Caco-2 (cell line): Measurements from ENCODE around the gene CHCHD6. TPM values are rescaled to one million over a fixed set of nuclear protein-coding genes. Genes with fewer than 3 reads are reported as not detected.

Source experiments
- BruUV-seq: library from RNA; stranded (reverse); fragments of 400-500 nt; replicated peaks from 2 replicates; lab custom pipeline; 2021; lab: Mats Ljungman, UMichigan
- CTCF ChIA-PET: fragments of 300-600 bp; sonication (Branson Sonifier 250); formaldehyde crosslinking; loops from one replicate; lab custom pipeline; 2022; ENCODE audit warnings: antibody characterized with exemption; lab: Charles Lee
- POLR2A ChIA-PET: fragments of 300-600 bp; sonication (Branson Sonifier 250); formaldehyde crosslinking; loops from one replicate; lab custom pipeline; 2022; ENCODE audit warnings: antibody characterized with exemption; lab: Charles Lee
- DNase-seq, 2 experiments: peaks; one replicate each; pipeline versions ENCODE4 v3.0.0 to v3.0.0-alpha.2; 2020 to 2022
- H3K27me3 ChIP-seq: replicated peaks from 2 replicates; pipeline ENCODE4 v1.6.0; 2011; ENCODE audit warnings: low read length; ENCODE audit not compliant: control insufficient read depth, insufficient read depth
- H3K36me3 ChIP-seq: 2 replicates; pipeline ENCODE4 v1.5.1; 2011; ENCODE audit warnings: low read length; ENCODE audit not compliant: control insufficient read depth, insufficient read depth
- H3K4me1 ChIP-seq: fragments of 250-450 bp; sonication (Bioruptor Pico); 2 replicates; pipeline ENCODE4 v1.5.1; 2020; ENCODE audit warnings: mild to moderate bottlenecking
- H3K4me3 ChIP-seq: 2 replicates; pipeline ENCODE4 v1.5.1; 2011; ENCODE audit warnings: low read depth, mild to moderate bottlenecking, control low read depth, low read length
- H3K9me3 ChIP-seq: fragments of 250-450 bp; sonication (Bioruptor Pico); 2 replicates; pipeline ENCODE4 v1.5.1; 2020; ENCODE audit warnings: mild to moderate bottlenecking, moderate library complexity
- H3K27ac Mint-ChIP-seq: one replicate; pipeline ENCODE4 v1.8.0; 2022; ENCODE audit warnings: mixed read lengths; ENCODE audit not compliant: unreplicated experiment
- H3K27me3 Mint-ChIP-seq: one replicate; pipeline ENCODE4 v1.8.0; 2022; ENCODE audit warnings: mixed read lengths; ENCODE audit not compliant: insufficient read depth, unreplicated experiment
- H3K36me3 Mint-ChIP-seq: one replicate; pipeline ENCODE4 v1.8.0; 2022; ENCODE audit warnings: mild to moderate bottlenecking, mixed read lengths; ENCODE audit not compliant: insufficient read depth, unreplicated experiment
- H3K4me1 Mint-ChIP-seq: one replicate; pipeline ENCODE4 v1.8.0; 2022; ENCODE audit warnings: low read depth, mixed read lengths; ENCODE audit not compliant: unreplicated experiment
- H3K4me3 Mint-ChIP-seq: one replicate; pipeline ENCODE4 v1.8.0; 2022; ENCODE audit warnings: mild to moderate bottlenecking, moderate library complexity, mixed read lengths; ENCODE audit not compliant: unreplicated experiment
- H3K9me3 Mint-ChIP-seq: one replicate; pipeline ENCODE4 v1.8.0; 2022; ENCODE audit warnings: mixed read lengths; ENCODE audit not compliant: unreplicated experiment
- intact Hi-C: fragments of 100-400 bp; cut with micrococcal nuclease; formaldehyde crosslinking; loops from one replicate; pipeline ENCODE4 v1.10.0; 2022; ENCODE audit not compliant: unreplicated experiment
- total RNA-seq: library from RNA; stranded (reverse); gene quantifications from 2 replicates; pipeline ENCODE4 v1.2.3, GENCODE V29; 2022
- TF ChIP-seq, protein P1 (sequence below), 2 experiments: fragments of 200-600 bp in 1 of 2; IDR thresholded peaks; 1 replicate in 1 of 2; 2 replicates in 1 of 2; pipeline versions ENCODE4 v1.5.1 to v1.8.0; 2011 to 2022; ENCODE audit warnings: antibody characterized with exemption in 1 of 2, control low read depth in 1 of 2, inconsistent platforms in 1 of 2, low read depth in 1 of 2, low read length in 1 of 2, mild to moderate bottlenecking in 1 of 2, moderate library complexity in 1 of 2; ENCODE audit not compliant: insufficient read depth in 1 of 2, severe bottlenecking in 1 of 2, unreplicated experiment in 1 of 2

Gene CHCHD6
- total RNA-seq, 1 experiment from 2014 or later = 49.5 TPM

DNA sequence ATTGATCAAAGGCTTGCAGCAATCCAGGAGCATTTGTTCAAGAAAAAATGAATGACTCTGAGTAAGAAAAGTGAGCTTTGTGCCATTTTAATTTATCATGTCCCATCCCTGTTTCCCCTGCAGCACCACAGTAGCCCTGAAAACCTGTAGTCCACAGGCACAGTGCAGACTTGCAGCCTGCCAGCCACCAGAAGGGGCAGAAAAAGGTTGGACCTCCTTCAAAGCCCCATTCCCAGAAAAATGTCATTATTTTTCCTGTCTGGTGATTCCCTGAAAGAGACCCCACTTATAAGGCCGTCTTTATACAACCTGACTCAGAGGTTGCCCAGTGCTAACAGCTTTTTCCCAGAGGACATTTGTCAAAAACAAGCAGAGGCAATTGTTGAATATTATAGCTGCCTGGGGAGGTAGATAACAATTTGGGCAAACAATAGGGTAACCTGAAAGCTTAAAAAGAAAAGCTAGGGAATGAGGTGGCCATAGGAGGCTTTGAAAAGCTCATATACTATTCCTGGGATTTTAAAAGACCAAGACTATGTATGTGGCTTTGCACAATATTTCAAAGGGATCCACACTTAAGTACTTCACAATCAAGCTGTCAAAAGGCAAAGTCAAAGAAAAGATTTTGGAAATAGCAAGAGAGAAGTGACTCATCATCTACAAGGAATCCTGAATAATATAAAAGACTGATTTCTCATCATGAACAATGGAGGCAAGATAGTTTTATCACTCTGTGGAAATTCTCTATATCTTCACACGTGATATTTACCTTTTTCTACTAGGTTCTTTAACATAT, 142.1 kb downstream of the CHCHD6 start:
- ChIA-PET CTCF (no interaction called here), POLR2A (no interaction called here)
- BruUV-seq = no TSS peak
- Mint-ChIP-seq H3K4me1 (peaks cover 64% of the 10 kb centered on the region), H3K27ac (peak overlapping the region; percentile 42), H3K27me3 (no peaks in the 10 kb centered on the region), H3K4me3 (no peak overlapping the region), H3K9me3 (no peaks in the 10 kb centered on the region), H3K36me3 (peaks cover 13% of the 10 kb centered on the region)
- Histone ChIP-seq H3K36me3 (no peaks in the 10 kb centered on the region), H3K9me3 (no peaks in the 10 kb centered on the region), H3K4me1 (peaks cover 60% of the 10 kb centered on the region), H3K27me3 (no peaks in the 10 kb centered on the region), H3K4me3 (no peak overlapping the region)
- TF ChIP-seq, protein P1, sequence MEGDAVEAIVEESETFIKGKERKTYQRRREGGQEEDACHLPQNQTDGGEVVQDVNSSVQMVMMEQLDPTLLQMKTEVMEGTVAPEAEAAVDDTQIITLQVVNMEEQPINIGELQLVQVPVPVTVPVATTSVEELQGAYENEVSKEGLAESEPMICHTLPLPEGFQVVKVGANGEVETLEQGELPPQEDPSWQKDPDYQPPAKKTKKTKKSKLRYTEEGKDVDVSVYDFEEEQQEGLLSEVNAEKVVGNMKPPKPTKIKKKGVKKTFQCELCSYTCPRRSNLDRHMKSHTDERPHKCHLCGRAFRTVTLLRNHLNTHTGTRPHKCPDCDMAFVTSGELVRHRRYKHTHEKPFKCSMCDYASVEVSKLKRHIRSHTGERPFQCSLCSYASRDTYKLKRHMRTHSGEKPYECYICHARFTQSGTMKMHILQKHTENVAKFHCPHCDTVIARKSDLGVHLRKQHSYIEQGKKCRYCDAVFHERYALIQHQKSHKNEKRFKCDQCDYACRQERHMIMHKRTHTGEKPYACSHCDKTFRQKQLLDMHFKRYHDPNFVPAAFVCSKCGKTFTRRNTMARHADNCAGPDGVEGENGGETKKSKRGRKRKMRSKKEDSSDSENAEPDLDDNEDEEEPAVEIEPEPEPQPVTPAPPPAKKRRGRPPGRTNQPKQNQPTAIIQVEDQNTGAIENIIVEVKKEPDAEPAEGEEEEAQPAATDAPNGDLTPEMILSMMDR (IDR thresholded peaks at IDR 0.05; ENCODE audit: insufficient read depth in 1 of 2, low read depth in 1 of 2, low read length in 1 of 2, severe bottlenecking in 1 of 2, unreplicated experiment in 1 of 2) = no peak
- DNase-seq = no peak
- intact Hi-C loops = no loop called here

DNA sequence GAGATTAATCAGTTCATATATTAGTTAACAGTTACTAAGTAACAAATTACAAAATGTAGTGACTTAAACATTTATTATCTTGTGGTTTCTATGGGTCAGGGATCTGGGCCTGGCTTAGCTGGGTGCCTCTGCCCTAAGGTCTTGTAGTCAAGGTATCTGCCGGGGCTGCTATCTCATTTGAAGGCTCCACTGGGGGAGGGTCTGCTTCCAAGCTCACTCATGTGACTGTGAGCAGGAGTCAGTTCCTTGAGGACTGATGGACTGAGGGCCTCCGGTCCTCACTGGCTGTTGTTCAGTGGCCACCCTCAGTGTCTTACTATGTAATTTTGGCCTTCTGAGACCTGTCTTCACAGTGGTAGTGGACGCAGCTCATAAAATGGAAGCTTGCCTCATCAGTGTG, 143.0 kb downstream of the CHCHD6 start:
- H3K27me3 Mint-ChIP-seq = no peaks in the 10 kb centered on the region
- no TSS peak for BruUV-seq
- no peaks in the 10 kb centered on the region for H3K36me3 ChIP-seq
- TF ChIP-seq, protein P1 (IDR thresholded peaks at IDR 0.05; ENCODE audit: insufficient read depth in 1 of 2, low read depth in 1 of 2, low read length in 1 of 2, severe bottlenecking in 1 of 2, unreplicated experiment in 1 of 2) = no peak
- no peak overlapping the region for H3K4me3 Mint-ChIP-seq
- CTCF ChIA-PET = no interaction called here
- no peaks in the 10 kb centered on the region for H3K9me3 Mint-ChIP-seq
- intact Hi-C loops = no loop called here
- H3K4me1 ChIP-seq = peaks cover 69% of the 10 kb centered on the region
- H3K27ac Mint-ChIP-seq = peak overlapping the region; percentile 79
- H3K4me1 Mint-ChIP-seq = peaks cover 65% of the 10 kb centered on the region
- H3K27me3 ChIP-seq = no peaks in the 10 kb centered on the region
- DNase-seq = no peak
- H3K36me3 Mint-ChIP-seq = peaks cover 14% of the 10 kb centered on the region
- H3K9me3 ChIP-seq = no peaks in the 10 kb centered on the region
- POLR2A ChIA-PET = no interaction called here
- H3K4me3 ChIP-seq = no peak overlapping the region

DNA sequence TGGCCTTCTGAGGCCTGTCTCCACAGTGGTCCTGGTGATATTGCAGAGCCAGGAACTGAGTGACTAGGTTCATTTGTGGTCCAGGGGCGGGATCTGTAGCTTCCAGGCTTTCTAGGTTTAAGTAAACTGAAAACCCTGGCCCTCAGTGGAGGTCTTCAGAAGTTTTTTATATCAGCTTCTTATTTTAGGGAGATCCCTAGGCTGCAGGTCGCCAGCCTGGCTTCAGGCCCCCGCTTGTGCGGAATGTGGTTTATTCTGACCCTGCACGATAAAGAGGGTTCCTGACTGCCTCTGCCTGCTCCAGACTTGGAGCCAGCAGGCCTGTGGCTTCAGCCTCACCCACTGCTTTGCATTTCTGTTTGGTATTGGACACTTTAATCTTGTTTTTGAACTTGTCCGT, 145.0 kb downstream of the CHCHD6 start:
- Mint-ChIP-seq H3K4me1 (peaks cover 78% of the 10 kb centered on the region), H3K36me3 (peaks cover 30% of the 10 kb centered on the region), H3K9me3 (no peaks in the 10 kb centered on the region), H3K27me3 (no peaks in the 10 kb centered on the region), H3K4me3 (no peak overlapping the region), H3K27ac (peak overlapping the region; percentile 79)
- Histone ChIP-seq H3K36me3 (no peaks in the 10 kb centered on the region), H3K27me3 (no peaks in the 10 kb centered on the region), H3K4me1 (peaks cover 89% of the 10 kb centered on the region), H3K4me3 (no peak overlapping the region), H3K9me3 (no peaks in the 10 kb centered on the region)
- no TSS peak for BruUV-seq
- TF ChIP-seq, protein P1 (IDR thresholded peaks at IDR 0.05; ENCODE audit: insufficient read depth in 1 of 2, low read depth in 1 of 2, low read length in 1 of 2, severe bottlenecking in 1 of 2, unreplicated experiment in 1 of 2) = no peak
- DNase-seq = no peak
- CTCF ChIA-PET = interaction anchor here (0.6 kb wide), 1 partner anchor 134 kb away, joined by 4 read pairs; the partner anchor contains the start of gene PLXNA1
- intact Hi-C loops = no loop called here
- POLR2A ChIA-PET = no interaction called here
